Upper lobe of left lung (tissue), 6 donors: Measurements from ENCODE around the gene LIN7B. TPM values are rescaled to one million over a fixed set of nuclear protein-coding genes. Genes with fewer than 3 reads are reported as not detected.

Experiments
- ATAC-seq, 2 donors: fragments of 200-7000 bp; cut with Tn5 transposase; one replicate each; pipeline ENCODE4 v1.9.1; 2022; ENCODE audit warnings: mild to moderate bottlenecking in 2 of 2, moderate library complexity in 2 of 2; ENCODE audit not compliant: low FRiP score in 2 of 2
- DNase-seq, 2 donors: peaks; one replicate each; pipeline ENCODE4 v3.0.0-alpha.2; 2019 to 2020
- H3K27ac ChIP-seq, 4 donors: fragments of 200-600 bp; sonication (generic); one replicate each; pipeline ENCODE4 v1.5.1; 2016 to 2019
- H3K27me3 ChIP-seq, 4 donors: fragments of 200-600 bp; sonication (generic); one replicate each; pipeline ENCODE4 v1.5.1; 2017 to 2019
- H3K36me3 ChIP-seq, 4 donors: fragments of 200-600 bp; sonication (generic); one replicate each; pipeline ENCODE4 v1.5.1; 2016 to 2019
- H3K4me1 ChIP-seq, 4 donors: fragments of 200-600 bp; sonication (generic); one replicate each; pipeline ENCODE4 v1.5.1; 2018 to 2019
- H3K4me3 ChIP-seq, 4 donors: fragments of 200-600 bp; sonication (generic); one replicate each; pipeline ENCODE4 v1.5.1; 2017 to 2019; ENCODE audit warnings: mild to moderate bottlenecking in 2 of 4, moderate library complexity in 1 of 4
- H3K9me3 ChIP-seq, 4 donors: fragments of 200-600 bp; sonication (generic); one replicate each; pipeline ENCODE4 v1.5.1; 2018 to 2019
- CTCF ChIP-seq, 6 experiments: fragments of 450-650 bp in 4 of 6; fragments of 200-600 bp in 2 of 6; sonication (generic) in 2 of 6; IDR thresholded peaks; one replicate each; pipeline ENCODE4 v1.5.1; 2016 to 2019; ENCODE audit warnings: antibody characterized with exemption in 6 of 6
- EP300 ChIP-seq, 4 donors: sonication (generic); formaldehyde crosslinking; IDR thresholded peaks; one replicate each; pipeline ENCODE4 v1.5.1; 2017; ENCODE audit warnings: antibody characterized with exemption in 4 of 4, control low read depth in 2 of 4
- POLR2A ChIP-seq, 4 donors: fragments of 450-650 bp; IDR thresholded peaks; one replicate each; pipeline ENCODE4 v1.5.1; 2016 to 2017; ENCODE audit warnings: antibody characterized with exemption in 4 of 4, mild to moderate bottlenecking in 2 of 4
- POLR2AphosphoS5 ChIP-seq, 2 donors: sonication (generic); formaldehyde crosslinking; IDR thresholded peaks; one replicate each; pipeline ENCODE4 v1.5.1; 2017; ENCODE audit warnings: antibody characterized with exemption in 2 of 2
- WGBS, 2 donors: methylation state at CpG; one replicate each; pipeline ENCODE4 v1.1.5; 2017 to 2018; 5-methylcytosine and 5-hydroxymethylcytosine counted together
- total RNA-seq, 6 donors: library from RNA; depleted of rRNA in 4 of 6; stranded (reverse); fragments of >200 nt in 4 of 6; gene quantifications; one replicate each; pipeline versions ENCODE4 v1.1.0 to v1.2.1, GENCODE V29; 2016 to 2021
- donor health status: DM: no; HTN: no; CAD: no; lungs with moderate emphysema.
- donor health status: DM: no; HTN: yes; CAD: no; lungs with severe emphysema.

LIN7B gene
- total RNA-seq, 6 donors from 2014 or later = 3.1 to 10.2 (median 7.6) TPM

- Histone ChIP-seq H3K27ac (peak overlapping the region; percentile 64 to 88 (median 74)), H3K4me3 (peak overlapping the region; percentile 36 to 67 (median 64)), H3K4me1 (peaks cover 36 to 54% (median 44%) of the 10 kb centered on the region in 4 donors), H3K36me3 (no peaks in the 10 kb centered on the region), H3K27me3 (no peaks in the 10 kb centered on the region), H3K9me3 (no peaks in the 10 kb centered on the region)
- no peak for TF ChIP-seq EP300 (IDR thresholded peaks at IDR 0.05)
- peak; percentile 4 to 35 for TF ChIP-seq POLR2AphosphoS5 (IDR thresholded peaks at IDR 0.05)
- TF ChIP-seq POLR2A (IDR thresholded peaks at IDR 0.05) = peak in 2 of 4 donors; percentile 19 to 33
- DNase-seq (peak; percentile 79 to 95), ATAC-seq (peak; percentile 86 to 87)
- WGBS, 2 donors = 0 to 1% methylated on average over 19 to 50 of the region's 75 CpGs
Observed at GRCh38 chr19:49150106-49150943, 36.2 kb downstream of the LIN7B start.

- H3K27ac ChIP-seq = peak overlapping the region; percentile 64 to 88 (median 74)
- no peak for TF ChIP-seq POLR2A (IDR thresholded peaks at IDR 0.05)
- no peak for TF ChIP-seq POLR2AphosphoS5 (IDR thresholded peaks at IDR 0.05)
- no peak for TF ChIP-seq CTCF (IDR thresholded peaks at IDR 0.05)
- no peak for TF ChIP-seq EP300 (IDR thresholded peaks at IDR 0.05)
Observed at GRCh38 chr19:49150944-49151243, 36.7 kb downstream of the LIN7B start.

GRCh38 chr19:49151267-49152118, 37.3 kb downstream of the LIN7B start:
- peaks cover 25 to 43% (median 34%) of the 10 kb centered on the region in 4 donors for H3K4me1 ChIP-seq
- H3K4me3 ChIP-seq = peak overlapping the region in 3 of 4 donors; percentile 64 to 67 (median 65)
- TF ChIP-seq POLR2A (IDR thresholded peaks at IDR 0.05) (no peak), EP300 (IDR thresholded peaks at IDR 0.05) (no peak), POLR2AphosphoS5 (IDR thresholded peaks at IDR 0.05) (no peak), CTCF (IDR thresholded peaks at IDR 0.05) (no peak)
- no peaks in the 10 kb centered on the region for H3K36me3 ChIP-seq
- ATAC-seq (peak; percentile 21 to 60), DNase-seq (peak; percentile 89 to 93)
- 9 to 13% methylated on average over 41 to 44 of the region's 45 CpGs for WGBS, 2 donors
- no peaks in the 10 kb centered on the region for H3K9me3 ChIP-seq
- no peaks in the 10 kb centered on the region for H3K27me3 ChIP-seq
- H3K27ac ChIP-seq = peak overlapping the region; percentile 33 to 88 (median 72)

More at GRCh38 chr19:49150944-49151243, 36.7 kb downstream of the LIN7B start:
- no peak for DNase-seq
- H3K36me3 ChIP-seq = no peaks in the 10 kb centered on the region
- WGBS, 2 donors = 9 to 10% methylated on average over 13 to 16 of the region's 16 CpGs
- no peak for ATAC-seq
- H3K4me1 ChIP-seq = peaks cover 30 to 48% (median 38%) of the 10 kb centered on the region in 4 donors
- no peaks in the 10 kb centered on the region for H3K27me3 ChIP-seq
- H3K9me3 ChIP-seq = no peaks in the 10 kb centered on the region
- H3K4me3 ChIP-seq = peak overlapping the region; percentile 36 to 67 (median 64)

GRCh38 chr19:49152119-49152550, 38.0 kb downstream of the LIN7B start:
- Histone ChIP-seq H3K9me3 (no peaks in the 10 kb centered on the region), H3K4me1 (peaks cover 26 to 43% (median 34%) of the 10 kb centered on the region in 4 donors), H3K4me3 (peak overlapping the region in 2 of 4 donors; percentile 64 to 67), H3K27ac (peak overlapping the region in 1 of 4 donors; percentile 88), H3K36me3 (no peaks in the 10 kb centered on the region), H3K27me3 (no peaks in the 10 kb centered on the region)
- DNase-seq (no peak), ATAC-seq (no peak)
- TF ChIP-seq POLR2A (IDR thresholded peaks at IDR 0.05) (no peak), POLR2AphosphoS5 (IDR thresholded peaks at IDR 0.05) (no peak), EP300 (IDR thresholded peaks at IDR 0.05) (no peak)
- 14 to 28% methylated on average over 4 to 10 of the region's 10 CpGs for WGBS, 2 donors

GRCh38 chr19:49153167-49153809, 39.1 kb downstream of the LIN7B start:
- no peak overlapping the region for H3K27ac ChIP-seq
- WGBS, 2 donors = 89 to 90% methylated on average over 9 to 10 of the region's 10 CpGs
- no peak overlapping the region for H3K4me3 ChIP-seq
- no peaks in the 10 kb centered on the region for H3K36me3 ChIP-seq
- TF ChIP-seq POLR2AphosphoS5 (IDR thresholded peaks at IDR 0.05) (no peak), EP300 (IDR thresholded peaks at IDR 0.05) (no peak), CTCF (IDR thresholded peaks at IDR 0.05) (no peak), POLR2A (IDR thresholded peaks at IDR 0.05) (no peak)
- DNase-seq (no peak), ATAC-seq (no peak)
- peaks cover 27 to 50% (median 34%) of the 10 kb centered on the region in 4 donors for H3K4me1 ChIP-seq
- no peaks in the 10 kb centered on the region for H3K27me3 ChIP-seq
- H3K9me3 ChIP-seq = no peaks in the 10 kb centered on the region
